Right atrium auricular region (tissue), 2 donors: Measurements from ENCODE around the gene KATNBL1. TPM values are rescaled to one million over a fixed set of nuclear protein-coding genes. Genes with fewer than 3 reads are reported as not detected.
A peak's percentile ranks its signal among the peaks of the same experiment; 100 is the strongest.

ENCODE experiments used
- DNase-seq: peaks from one replicate; pipeline ENCODE4 v3.0.0-alpha.2; 2019; ENCODE audit warnings: low spot score
- H3K27ac ChIP-seq, 2 donors: fragments of 200-600 bp; sonication (generic); 1 replicate in 1 of 2; 2 replicates in 1 of 2; pipeline ENCODE4 v1.5.1; 2016 to 2019
- H3K27me3 ChIP-seq, 2 donors: fragments of 200-600 bp; sonication (generic); one replicate each; pipeline versions ENCODE4 v1.5.1 to v1.6.0; 2017 to 2019
- H3K36me3 ChIP-seq: fragments of 200-600 bp; sonication (generic); one replicate; pipeline ENCODE4 v1.5.1; 2016
- H3K4me1 ChIP-seq, 2 donors: fragments of 200-600 bp; sonication (generic); one replicate each; pipeline versions ENCODE4 v1.5.1 to v1.6.0; 2017 to 2019
- H3K4me3 ChIP-seq, 2 donors: fragments of 200-600 bp; sonication (generic); 1 replicate in 1 of 2; 2 replicates in 1 of 2; pipeline ENCODE4 v1.5.1; 2017 to 2019; ENCODE audit warnings: mild to moderate bottlenecking in 1 of 2, moderate library complexity in 1 of 2
- H3K9me3 ChIP-seq, 2 donors: fragments of 200-600 bp; sonication (generic); one replicate each; pipeline ENCODE4 v1.5.1; 2019
- CTCF ChIP-seq, 2 donors: fragments of 200-600 bp; sonication (generic); IDR thresholded peaks; one replicate each; pipeline ENCODE4 v1.5.1; 2019; ENCODE audit warnings: antibody characterized with exemption in 2 of 2
- total RNA-seq, 2 donors: library from RNA; depleted of rRNA; stranded (reverse); fragments of >200 nt; gene quantifications; one replicate each; pipeline ENCODE4 v1.1.0, GENCODE V29; 2016

Gene KATNBL1
- total RNA-seq, 2 donors from 2014 or later, result 17.7 to 17.8 TPM

- H3K4me1 ChIP-seq, result peaks cover 0 to 26% of the 10 kb centered on the region in 2 donors
- H3K4me3 ChIP-seq, result peak within 1 kb of the TSS; percentile 79 to 86
- no peaks in the 10 kb centered on the region for H3K9me3 ChIP-seq
- DNase-seq, result peak; percentile 99
- H3K27ac ChIP-seq, result peak within 1 kb of the TSS; percentile 80 to 85
- H3K27me3 ChIP-seq, result no peaks in the 10 kb centered on the region
- no peak for TF ChIP-seq CTCF (IDR thresholded peaks at IDR 0.05)
- H3K36me3 ChIP-seq, result no peaks in the 10 kb centered on the region
Measured at GRCh38 chr15:34101366-34102174, 108.3 kb downstream of the KATNBL1 start, which contains the start of the genes EMC7 and PGBD4. Gene EMC7, minus strand, starts transcription at chr15:34101862. Its CDS starts 23 bp downstream, at chr15:34101839. Gene PGBD4, plus strand, starts transcription at chr15:34102083. Its CDS starts 449 bp downstream, at chr15:34102532.

GRCh38 chr15:34099914-34100313 is 110.0 kb downstream of the KATNBL1 start:
- no peak overlapping the region for H3K4me3 ChIP-seq
- H3K27ac ChIP-seq, result no peak overlapping the region
- H3K4me1 ChIP-seq, result peaks cover 0 to 26% of the 10 kb centered on the region in 2 donors
- no peaks in the 10 kb centered on the region for H3K9me3 ChIP-seq
- no peak for TF ChIP-seq CTCF (IDR thresholded peaks at IDR 0.05)
- H3K27me3 ChIP-seq, result no peaks in the 10 kb centered on the region
- no peak for DNase-seq
- peaks cover 4% of the 10 kb centered on the region for H3K36me3 ChIP-seq

Other genes starting within 250 kb of the KATNBL1 start
- gene CHRM5, start 241.6 kb downstream of the KATNBL1 start, total RNA-seq, result not detected
- gene AVEN, start 170.9 kb downstream of the KATNBL1 start, total RNA-seq, result 10 to 100 TPM; 12.9 to 18.9 TPM
- gene EMC7, start 108.2 kb downstream of the KATNBL1 start, total RNA-seq, result 10 to 100 TPM; 47.5 to 50.1 TPM
- 1 to 10 TPM; 2.0 to 2.3 TPM for gene PGBD4, start 108.0 kb downstream of the KATNBL1 start, total RNA-seq
- 100 to 1,000 TPM; 120 TPM for gene EMC4, start 14.9 kb upstream of the KATNBL1 start, total RNA-seq
- 10 to 100 TPM; 21.1 to 21.6 TPM for gene SLC12A6, start 127.7 kb upstream of the KATNBL1 start, total RNA-seq
- 100 to 1,000 TPM; 115 to 120 TPM for gene NOP10, start 133.0 kb upstream of the KATNBL1 start, total RNA-seq
- not detected for gene NUTM1, start 133.2 kb upstream of the KATNBL1 start, total RNA-seq
- 10 to 100 TPM in 1 of 2 donors, 1 to 10 TPM in 1; 9.2 to 17.5 TPM for gene LPCAT4, start 157.1 kb upstream of the KATNBL1 start, total RNA-seq
- 1 to 10 TPM; 5.7 to 5.9 TPM for gene GOLGA8A, start 227.7 kb upstream of the KATNBL1 start, total RNA-seq